ENCODE data around the gene PELI3.
"Not testable (repeated sequence)": the region's sequence is repeated elsewhere in the genome, so short reads cannot be mapped to it uniquely, and the experiment has no call there.

PELI3 gene

GRCh38 chr11:66431871-66432329 is 34.8 kb upstream of the PELI3 start:
- not testable (repeated sequence) for H3K9ac ChIP-seq (ENCODE audit: low read length); H3K27ac ChIP-seq (ENCODE audit: low read depth, low read length); H3K4me1 ChIP-seq (ENCODE audit: control insufficient read depth, insufficient read depth, low read length); H3K27me3 ChIP-seq (ENCODE audit: control insufficient read depth, insufficient read depth, low read length); H3K4me3 ChIP-seq (ENCODE audit: low read length)
- H3K36me3 ChIP-seq (ENCODE audit: control insufficient read depth, insufficient read depth, low read length), result peaks cover 11% of the 10 kb centered on the region

- no peaks in the 10 kb centered on the region for H3K27me3 ChIP-seq (ENCODE audit: control insufficient read depth, insufficient read depth, low read length)
- H3K9ac ChIP-seq (ENCODE audit: low read length), result no peak overlapping the region
- H3K27ac ChIP-seq (ENCODE audit: low read depth, low read length), result no peak overlapping the region
- no peaks in the 10 kb centered on the region for H3K4me1 ChIP-seq (ENCODE audit: control insufficient read depth, insufficient read depth, low read length)
- H3K36me3 ChIP-seq (ENCODE audit: control insufficient read depth, insufficient read depth, low read length), result peaks cover 11% of the 10 kb centered on the region
- no peak overlapping the region for H3K4me3 ChIP-seq (ENCODE audit: low read length)
Observed at GRCh38 chr11:66432597-66432996, 34.1 kb upstream of the PELI3 start.

GRCh38 chr11:66437979-66438503 is 28.7 kb upstream of the PELI3 start:
- no peaks in the 10 kb centered on the region for H3K4me1 ChIP-seq (ENCODE audit: control insufficient read depth, insufficient read depth, low read length)
- H3K27ac ChIP-seq (ENCODE audit: low read depth, low read length), result peak overlapping the region; percentile 87
- H3K9ac ChIP-seq (ENCODE audit: low read length), result peak overlapping the region; percentile 70
- no peaks in the 10 kb centered on the region for H3K27me3 ChIP-seq (ENCODE audit: control insufficient read depth, insufficient read depth, low read length)
- peak overlapping the region; percentile 91 for H3K4me3 ChIP-seq (ENCODE audit: low read length)
- peaks cover 11% of the 10 kb centered on the region for H3K36me3 ChIP-seq (ENCODE audit: control insufficient read depth, insufficient read depth, low read length)

GRCh38 chr11:66438504-66439466 is 27.9 kb upstream of the PELI3 start, which contains the start of gene MRPL11:
MRPL11 (minus strand) TSS chr11:66438848; CDS start chr11:66438754, 94 bp downstream.
- Histone ChIP-seq H3K4me1 (ENCODE audit: control insufficient read depth, insufficient read depth, low read length) (no peaks in the 10 kb centered on the region), H3K36me3 (ENCODE audit: control insufficient read depth, insufficient read depth, low read length) (peaks cover 11% of the 10 kb centered on the region), H3K27ac (ENCODE audit: low read depth, low read length) (peak within 1 kb of the TSS; percentile 87), H3K9ac (ENCODE audit: low read length) (peak within 1 kb of the TSS; percentile 70), H3K27me3 (ENCODE audit: control insufficient read depth, insufficient read depth, low read length) (no peaks in the 10 kb centered on the region), H3K4me3 (ENCODE audit: low read length) (peak within 1 kb of the TSS; percentile 91)

- H3K4me3 ChIP-seq (ENCODE audit: low read length); H3K27me3 ChIP-seq (ENCODE audit: control insufficient read depth, insufficient read depth, low read length); H3K4me1 ChIP-seq (ENCODE audit: control insufficient read depth, insufficient read depth, low read length); H3K9ac ChIP-seq (ENCODE audit: low read length); H3K27ac ChIP-seq (ENCODE audit: low read depth, low read length); H3K36me3 ChIP-seq (ENCODE audit: control insufficient read depth, insufficient read depth, low read length): not testable (repeated sequence)
Observed at GRCh38 chr11:66440101-66440939, 26.4 kb upstream of the PELI3 start.

- not testable (repeated sequence) for H3K27me3 ChIP-seq (ENCODE audit: control insufficient read depth, insufficient read depth, low read length); H3K9ac ChIP-seq (ENCODE audit: low read length); H3K4me3 ChIP-seq (ENCODE audit: low read length); H3K36me3 ChIP-seq (ENCODE audit: control insufficient read depth, insufficient read depth, low read length); H3K4me1 ChIP-seq (ENCODE audit: control insufficient read depth, insufficient read depth, low read length); H3K27ac ChIP-seq (ENCODE audit: low read depth, low read length)
Observed at GRCh38 chr11:66440940-66441282, 25.8 kb upstream of the PELI3 start.

- H3K4me1 ChIP-seq (ENCODE audit: control insufficient read depth, insufficient read depth, low read length), result no peaks in the 10 kb centered on the region
- no peak overlapping the region for H3K27ac ChIP-seq (ENCODE audit: low read depth, low read length)
- H3K27me3 ChIP-seq (ENCODE audit: control insufficient read depth, insufficient read depth, low read length), result no peaks in the 10 kb centered on the region
- H3K9ac ChIP-seq (ENCODE audit: low read length), result no peak overlapping the region
- H3K4me3 ChIP-seq (ENCODE audit: low read length), result no peak overlapping the region
- H3K36me3 ChIP-seq (ENCODE audit: control insufficient read depth, insufficient read depth, low read length), result no peaks in the 10 kb centered on the region
Observed at GRCh38 chr11:66443602-66444001, 23.1 kb upstream of the PELI3 start.

- Histone ChIP-seq H3K4me3 (ENCODE audit: low read length) (no peak overlapping the region), H3K36me3 (ENCODE audit: control insufficient read depth, insufficient read depth, low read length) (no peaks in the 10 kb centered on the region), H3K4me1 (ENCODE audit: control insufficient read depth, insufficient read depth, low read length) (no peaks in the 10 kb centered on the region)
Observed at GRCh38 chr11:66447012-66447411, 19.7 kb upstream of the PELI3 start.

GRCh38 chr11:66448523-66448922 is 18.2 kb upstream of the PELI3 start:
- H3K27ac ChIP-seq (ENCODE audit: low read depth, low read length), result no peak overlapping the region

More at GRCh38 chr11:66447012-66447411, 19.7 kb upstream of the PELI3 start:
- no peaks in the 10 kb centered on the region for H3K27me3 ChIP-seq (ENCODE audit: control insufficient read depth, insufficient read depth, low read length)
- H3K9ac ChIP-seq (ENCODE audit: low read length), result no peak overlapping the region
- no peak overlapping the region for H3K27ac ChIP-seq (ENCODE audit: low read depth, low read length)

GRCh38 chr11:66450560-66450959 is 16.1 kb upstream of the PELI3 start:
- Histone ChIP-seq H3K36me3 (ENCODE audit: control insufficient read depth, insufficient read depth, low read length) (no peaks in the 10 kb centered on the region), H3K27me3 (ENCODE audit: control insufficient read depth, insufficient read depth, low read length) (no peaks in the 10 kb centered on the region), H3K4me3 (ENCODE audit: low read length) (no peak overlapping the region), H3K9ac (ENCODE audit: low read length) (no peak overlapping the region), H3K27ac (ENCODE audit: low read depth, low read length) (no peak overlapping the region), H3K4me1 (ENCODE audit: control insufficient read depth, insufficient read depth, low read length) (no peaks in the 10 kb centered on the region)

More at GRCh38 chr11:66448523-66448922, 18.2 kb upstream of the PELI3 start:
- Histone ChIP-seq H3K4me3 (ENCODE audit: low read length) (no peak overlapping the region), H3K27me3 (ENCODE audit: control insufficient read depth, insufficient read depth, low read length) (no peaks in the 10 kb centered on the region), H3K36me3 (ENCODE audit: control insufficient read depth, insufficient read depth, low read length) (no peaks in the 10 kb centered on the region), H3K4me1 (ENCODE audit: control insufficient read depth, insufficient read depth, low read length) (no peaks in the 10 kb centered on the region), H3K9ac (ENCODE audit: low read length) (no peak overlapping the region)

GRCh38 chr11:66451663-66452062 is 15.0 kb upstream of the PELI3 start:
- no peak overlapping the region for H3K4me3 ChIP-seq (ENCODE audit: low read length)
- H3K27ac ChIP-seq (ENCODE audit: low read depth, low read length), result no peak overlapping the region
- H3K27me3 ChIP-seq (ENCODE audit: control insufficient read depth, insufficient read depth, low read length), result no peaks in the 10 kb centered on the region
- no peaks in the 10 kb centered on the region for H3K36me3 ChIP-seq (ENCODE audit: control insufficient read depth, insufficient read depth, low read length)
- no peaks in the 10 kb centered on the region for H3K4me1 ChIP-seq (ENCODE audit: control insufficient read depth, insufficient read depth, low read length)
- no peak overlapping the region for H3K9ac ChIP-seq (ENCODE audit: low read length)

GRCh38 chr11:66454247-66454646 is 12.5 kb upstream of the PELI3 start:
- Histone ChIP-seq H3K4me1 (ENCODE audit: control insufficient read depth, insufficient read depth, low read length) (no peaks in the 10 kb centered on the region), H3K9ac (ENCODE audit: low read length) (no peak overlapping the region), H3K36me3 (ENCODE audit: control insufficient read depth, insufficient read depth, low read length) (no peaks in the 10 kb centered on the region), H3K27me3 (ENCODE audit: control insufficient read depth, insufficient read depth, low read length) (no peaks in the 10 kb centered on the region), H3K27ac (ENCODE audit: low read depth, low read length) (no peak overlapping the region), H3K4me3 (ENCODE audit: low read length) (no peak overlapping the region)
